GM10266 (cell line): ENCODE data around the gene CSF3.

Experiments used
- DNase-seq: peaks from one replicate; pipeline ENCODE4 v3.0.0; 2012; ENCODE audit errors: extremely low spot score
- CTCF ChIP-seq: IDR thresholded peaks from 2 replicates; pipeline ENCODE4 v1.5.1; 2012; ENCODE audit warnings: mild to moderate bottlenecking, low read depth; ENCODE audit not compliant: control insufficient read depth, insufficient read depth; ENCODE audit errors: missing control alignments

CSF3 gene

GRCh38 chr17:40021451-40021971 is 6.3 kb downstream of the CSF3 start:
- DNase-seq: no peak
- no peak for TF ChIP-seq CTCF

GRCh38 chr17:40022497-40022896 is 7.3 kb downstream of the CSF3 start:
- no peak for DNase-seq
- no peak for TF ChIP-seq CTCF

GRCh38 chr17:40022961-40023541 is 7.8 kb downstream of the CSF3 start:
- no peak for TF ChIP-seq CTCF
- DNase-seq: no peak

GRCh38 chr17:40023590-40024292 is 8.5 kb downstream of the CSF3 start:
- TF ChIP-seq CTCF: no peak
- DNase-seq: no peak

DNA sequence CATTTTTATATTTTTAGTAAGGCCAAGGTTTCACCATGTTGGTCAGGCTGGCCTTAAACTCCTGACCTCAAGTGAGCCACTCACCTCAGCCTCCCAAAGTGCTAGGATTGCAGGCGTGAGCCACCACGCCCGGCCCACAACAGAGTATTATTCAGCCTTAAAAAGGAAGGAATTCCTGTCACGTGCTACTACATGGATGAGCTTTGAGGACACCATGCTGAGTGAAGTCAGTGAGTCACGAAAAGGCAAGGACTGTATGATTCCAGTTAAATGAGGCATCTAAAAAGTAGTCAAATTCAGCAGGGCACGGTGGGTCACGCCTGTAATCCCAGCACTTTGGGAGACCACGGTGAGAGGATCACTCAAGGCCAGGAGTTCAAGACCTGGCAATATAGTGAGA is 9.7 kb downstream of the CSF3 start:
- no peak for TF ChIP-seq CTCF
- no peak for DNase-seq

DNA sequence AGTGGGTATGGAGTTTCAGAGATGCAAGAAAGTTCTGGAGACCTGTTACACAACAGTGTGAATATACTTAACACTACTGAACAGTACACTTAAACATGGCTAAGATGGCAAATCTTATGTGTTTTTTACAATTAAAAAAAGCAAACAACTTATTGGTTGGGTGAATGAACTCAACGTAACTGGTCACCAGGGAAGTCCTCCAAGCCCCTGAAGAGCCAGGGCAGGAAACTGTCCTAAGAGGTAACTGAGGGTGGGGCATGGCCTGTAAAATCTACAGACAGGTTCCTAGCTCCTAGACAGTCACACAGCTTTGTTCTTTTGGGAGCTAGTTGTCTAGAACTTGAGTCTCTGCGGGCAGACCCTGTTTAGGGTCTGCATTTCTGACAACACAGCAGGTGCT is 10.3 kb downstream of the CSF3 start:
- no peak for DNase-seq
- no peak for TF ChIP-seq CTCF
